ENCODE results near the gene RGMA. TPM values are rescaled to one million over a fixed set of nuclear protein-coding genes. Genes with fewer than 3 reads are reported as not detected.

RGMA gene
- total RNA-seq, 1 experiment from 2014 or later = 3.3 TPM

DNA sequence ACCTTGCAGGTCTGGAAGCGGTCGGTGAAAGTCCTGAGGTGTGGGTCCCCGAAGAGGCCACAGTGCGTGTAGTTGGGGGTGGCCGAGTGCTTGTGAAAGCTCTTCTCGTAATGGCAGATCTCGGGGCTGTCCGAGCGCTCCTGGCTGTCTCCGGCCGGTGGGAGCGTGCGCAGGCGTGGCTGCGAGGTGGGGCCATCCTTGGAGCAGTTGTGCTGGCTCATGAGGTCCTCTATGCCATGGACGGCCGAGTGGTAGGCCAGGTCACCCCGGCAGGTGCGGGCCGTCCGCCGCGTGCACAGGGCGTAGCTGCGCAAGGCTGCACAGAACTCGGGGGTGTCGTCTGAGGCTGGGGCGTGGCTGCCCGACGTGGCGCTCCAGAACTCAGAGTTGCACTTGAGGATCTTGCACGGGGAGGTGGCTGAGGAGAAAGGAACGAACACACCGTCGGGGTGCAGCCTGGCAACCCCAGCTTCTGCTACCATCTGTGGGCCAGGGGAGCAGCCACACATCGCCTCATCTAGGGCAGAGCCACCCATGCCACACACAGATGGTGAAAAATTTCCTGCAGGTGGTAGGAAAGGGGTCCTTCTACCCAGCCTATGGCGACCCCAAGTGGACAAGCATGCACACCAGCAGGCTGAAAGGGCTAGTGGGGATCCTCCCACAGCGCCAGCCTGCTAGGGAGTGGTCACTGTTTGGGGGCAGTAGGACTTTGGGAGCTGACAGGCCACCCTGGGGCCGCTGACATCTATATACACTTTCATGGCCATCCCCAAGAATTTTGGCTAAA lies 36.7 kb downstream of the RGMA start:
- ChIA-PET POLR2A (ENCODE audit: unreplicated experiment) (no interaction called here), CTCF (no interaction called here)
- no peak for TF ChIP-seq EZH2 (IDR thresholded peaks at IDR 0.05; ENCODE audit: low read depth)
- TF ChIP-seq, protein P1, sequence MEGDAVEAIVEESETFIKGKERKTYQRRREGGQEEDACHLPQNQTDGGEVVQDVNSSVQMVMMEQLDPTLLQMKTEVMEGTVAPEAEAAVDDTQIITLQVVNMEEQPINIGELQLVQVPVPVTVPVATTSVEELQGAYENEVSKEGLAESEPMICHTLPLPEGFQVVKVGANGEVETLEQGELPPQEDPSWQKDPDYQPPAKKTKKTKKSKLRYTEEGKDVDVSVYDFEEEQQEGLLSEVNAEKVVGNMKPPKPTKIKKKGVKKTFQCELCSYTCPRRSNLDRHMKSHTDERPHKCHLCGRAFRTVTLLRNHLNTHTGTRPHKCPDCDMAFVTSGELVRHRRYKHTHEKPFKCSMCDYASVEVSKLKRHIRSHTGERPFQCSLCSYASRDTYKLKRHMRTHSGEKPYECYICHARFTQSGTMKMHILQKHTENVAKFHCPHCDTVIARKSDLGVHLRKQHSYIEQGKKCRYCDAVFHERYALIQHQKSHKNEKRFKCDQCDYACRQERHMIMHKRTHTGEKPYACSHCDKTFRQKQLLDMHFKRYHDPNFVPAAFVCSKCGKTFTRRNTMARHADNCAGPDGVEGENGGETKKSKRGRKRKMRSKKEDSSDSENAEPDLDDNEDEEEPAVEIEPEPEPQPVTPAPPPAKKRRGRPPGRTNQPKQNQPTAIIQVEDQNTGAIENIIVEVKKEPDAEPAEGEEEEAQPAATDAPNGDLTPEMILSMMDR (conservative IDR thresholded peaks at IDR 0.05) = no peak
- H3K4me3 ChIP-seq = no peak overlapping the region
- H3K4me1 ChIP-seq (replicated peaks; ENCODE audit: insufficient read depth) = no peaks in the 10 kb centered on the region
- H4K20me1 ChIP-seq (ENCODE audit: insufficient read depth) = no peaks in the 10 kb centered on the region
- BruUV-seq (replicated peaks) = no TSS peak
- H3K79me2 ChIP-seq (ENCODE audit: low read depth) = no peaks in the 10 kb centered on the region
- no peak overlapping the region for H2AFZ ChIP-seq
- no peak overlapping the region for H3K27ac ChIP-seq
- DNase-seq = no peak
- no peaks in the 10 kb centered on the region for H3K9me3 ChIP-seq (ENCODE audit: insufficient read depth, low read depth)
- H3K9me2 ChIP-seq (ENCODE audit: insufficient read depth) = no peaks in the 10 kb centered on the region
- H3F3A ChIP-seq (ENCODE audit: insufficient read depth, low read depth) = no peaks in the 10 kb centered on the region
- H3K27me3 ChIP-seq (ENCODE audit: insufficient read depth, low read depth) = no peaks in the 10 kb centered on the region
- H3K4me2 ChIP-seq = no peak overlapping the region
- H3K36me3 ChIP-seq (ENCODE audit: low read depth) = no peaks in the 10 kb centered on the region
- intact Hi-C loops (cut with micrococcal nuclease; ENCODE audit: unreplicated experiment) = no loop called here

DNA sequence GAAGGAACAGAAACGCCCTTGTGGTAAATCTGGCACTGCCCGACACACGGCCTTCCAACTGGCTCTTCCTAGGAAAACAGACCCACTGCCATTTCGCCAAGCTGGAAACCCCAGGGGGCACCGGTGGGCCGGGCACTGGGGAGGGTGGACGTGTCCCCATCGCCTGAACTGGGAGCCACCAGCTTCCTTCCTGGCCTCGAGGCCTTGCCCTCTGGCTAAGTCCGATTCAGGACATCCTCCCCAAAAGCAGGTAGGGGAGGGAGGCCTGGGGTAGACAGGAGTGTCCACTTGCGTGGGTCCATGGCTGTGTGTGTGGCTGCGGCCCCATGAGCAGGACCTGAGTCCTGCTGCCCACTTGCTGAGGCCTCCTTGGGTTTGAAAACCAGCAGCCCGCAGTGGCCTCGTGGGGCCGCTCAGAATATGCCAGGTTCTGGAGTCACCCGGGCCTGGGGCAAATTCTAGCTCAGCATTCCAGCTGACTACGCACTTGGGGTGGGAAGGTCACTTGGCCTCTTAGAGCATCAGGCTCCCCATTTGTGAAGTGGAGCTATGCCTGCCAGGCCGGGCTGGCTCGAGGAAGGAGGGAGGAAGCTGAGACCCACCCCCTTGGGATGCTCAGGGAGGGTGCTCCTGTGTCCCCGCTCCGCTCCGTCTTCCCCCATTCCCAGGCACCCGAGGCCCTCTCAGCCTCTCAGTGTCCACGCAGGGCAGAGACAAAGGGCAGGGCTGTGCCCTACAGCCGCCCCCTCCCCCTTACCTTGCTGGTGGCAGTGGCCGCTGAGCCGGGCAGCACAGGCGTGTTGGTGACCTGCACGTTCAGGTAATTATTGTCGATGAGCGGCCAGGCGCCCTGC lies 37.5 kb downstream of the RGMA start:
- H3K4me1 ChIP-seq (replicated peaks; ENCODE audit: insufficient read depth) = no peaks in the 10 kb centered on the region
- ChIA-PET CTCF (no interaction called here), POLR2A (ENCODE audit: unreplicated experiment) (no interaction called here)
- no TSS peak for BruUV-seq (replicated peaks)
- no peak overlapping the region for H3K27ac ChIP-seq
- H3K27me3 ChIP-seq (ENCODE audit: insufficient read depth, low read depth) = no peaks in the 10 kb centered on the region
- no peak for TF ChIP-seq EZH2 (IDR thresholded peaks at IDR 0.05; ENCODE audit: low read depth)
- no peaks in the 10 kb centered on the region for H4K20me1 ChIP-seq (ENCODE audit: insufficient read depth)
- no peaks in the 10 kb centered on the region for H3K36me3 ChIP-seq (ENCODE audit: low read depth)
- intact Hi-C loops (cut with micrococcal nuclease; ENCODE audit: unreplicated experiment) = no loop called here
- H3K4me2 ChIP-seq = no peak overlapping the region
- H3K9me2 ChIP-seq (ENCODE audit: insufficient read depth) = no peaks in the 10 kb centered on the region
- no peak overlapping the region for H2AFZ ChIP-seq
- no peaks in the 10 kb centered on the region for H3F3A ChIP-seq (ENCODE audit: insufficient read depth, low read depth)
- no peak overlapping the region for H3K4me3 ChIP-seq
- H3K9me3 ChIP-seq (ENCODE audit: insufficient read depth, low read depth) = no peaks in the 10 kb centered on the region; the same call in 1 of the 2 replicates
- DNase-seq = no peak
- H3K79me2 ChIP-seq (ENCODE audit: low read depth) = no peaks in the 10 kb centered on the region

DNA sequence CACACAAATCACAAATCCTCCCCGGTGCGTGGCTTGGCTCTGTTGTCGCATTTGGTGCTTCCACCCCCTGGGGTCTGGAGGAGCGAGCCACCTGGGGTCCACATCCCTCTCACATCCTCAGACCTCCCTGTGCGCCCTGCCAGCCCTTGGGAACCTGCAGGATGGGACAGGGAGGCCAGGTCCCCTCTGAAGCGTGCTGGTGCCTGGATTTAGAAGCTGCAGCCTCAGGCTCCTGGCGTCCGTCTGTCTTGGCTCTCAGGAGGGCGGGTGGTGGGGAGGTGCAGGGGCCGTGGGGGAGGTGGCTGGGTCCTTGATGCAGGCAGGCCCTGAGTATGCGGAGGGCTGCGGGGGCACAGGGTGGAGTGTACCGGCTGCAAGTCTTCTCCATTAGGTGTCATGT lies 38.4 kb downstream of the RGMA start:
- H4K20me1 ChIP-seq (ENCODE audit: insufficient read depth) = no peaks in the 10 kb centered on the region
- intact Hi-C loops (cut with micrococcal nuclease; ENCODE audit: unreplicated experiment) = no loop called here

More for the DNA sequence above, 38.4 kb downstream of the RGMA start:
- H3K4me1 ChIP-seq (replicated peaks; ENCODE audit: insufficient read depth) = no peaks in the 10 kb centered on the region
- no peak for TF ChIP-seq EZH2 (IDR thresholded peaks at IDR 0.05; ENCODE audit: low read depth)
- TF ChIP-seq, protein P1 (conservative IDR thresholded peaks at IDR 0.05) = no peak
- H3K27me3 ChIP-seq (ENCODE audit: insufficient read depth, low read depth) = no peaks in the 10 kb centered on the region
- BruUV-seq (replicated peaks) = no TSS peak
- H3K4me3 ChIP-seq = no peak overlapping the region
- no peaks in the 10 kb centered on the region; the same call in 1 of the 2 replicates for H3K9me3 ChIP-seq (ENCODE audit: insufficient read depth, low read depth)
- no peaks in the 10 kb centered on the region for H3K36me3 ChIP-seq (ENCODE audit: low read depth)
- no peaks in the 10 kb centered on the region for H3K79me2 ChIP-seq (ENCODE audit: low read depth)
- H3F3A ChIP-seq (ENCODE audit: insufficient read depth, low read depth) = no peaks in the 10 kb centered on the region
- ChIA-PET POLR2A (ENCODE audit: unreplicated experiment) (no interaction called here), CTCF (no interaction called here)
- DNase-seq = no peak
- no peak overlapping the region for H3K27ac ChIP-seq
- H3K9me2 ChIP-seq (ENCODE audit: insufficient read depth) = no peaks in the 10 kb centered on the region
- H2AFZ ChIP-seq = no peak overlapping the region
- H3K4me2 ChIP-seq = no peak overlapping the region

Measured in PC-9 (cell line).